Measurements from ENCODE around the gene GTF2I. TPM values are rescaled to one million over a fixed set of nuclear protein-coding genes. Genes with fewer than 3 reads are reported as not detected.
"Not testable (repeated sequence)": the region's sequence is repeated elsewhere in the genome, so short reads cannot be mapped to it uniquely, and the experiment has no call there.

GTF2I gene
- polyA plus RNA-seq, 3 donors, result 281 to 470 (median 427) TPM

GRCh38 chr7:74653686-74654181, 3.8 kb upstream of the GTF2I start:
- DNase-seq, result no peak

GRCh38 chr7:74654811-74655210, 2.7 kb upstream of the GTF2I start:
- no peak for DNase-seq

- peak; percentile 69 for DNase-seq
Measured at GRCh38 chr7:74655324-74655723, 2.2 kb upstream of the GTF2I start.

- no peak for DNase-seq
Measured at GRCh38 chr7:74655768-74656440, 1.6 kb upstream of the GTF2I start.

- DNase-seq, result peak; percentile 70
Measured at GRCh38 chr7:74656441-74656836, 1.1 kb upstream of the GTF2I start.

- peak; percentile 97 for DNase-seq
Measured at GRCh38 chr7:74656837-74657691, 454 bp upstream of the GTF2I start.

GRCh38 chr7:74658178-74659004, 873 bp downstream of the GTF2I start:
- DNase-seq, result peak; percentile 93

- not testable (repeated sequence) for DNase-seq
Measured at GRCh38 chr7:74660202-74660601, 2.7 kb downstream of the GTF2I start.

- DNase-seq, result not testable (repeated sequence)
Measured at GRCh38 chr7:74661836-74662794, 4.6 kb downstream of the GTF2I start.

- DNase-seq, result no peak
Measured at GRCh38 chr7:74665296-74665938, 7.9 kb downstream of the GTF2I start.

- not testable (repeated sequence) for DNase-seq
Measured at GRCh38 chr7:74667013-74667412, 9.5 kb downstream of the GTF2I start.

- DNase-seq, result not testable (repeated sequence)
Measured at GRCh38 chr7:74667520-74667919, 10.0 kb downstream of the GTF2I start.

- DNase-seq, result no peak
Measured at GRCh38 chr7:74671602-74672001, 14.1 kb downstream of the GTF2I start.

- no peak for DNase-seq
Measured at GRCh38 chr7:74672343-74672915, 14.9 kb downstream of the GTF2I start.

- DNase-seq, result no peak
Measured at GRCh38 chr7:74674166-74674565, 16.6 kb downstream of the GTF2I start.

GRCh38 chr7:74682829-74683228, 25.3 kb downstream of the GTF2I start:
- DNase-seq, result no peak

GRCh38 chr7:74683799-74684198, 26.3 kb downstream of the GTF2I start:
- DNase-seq, result no peak

- DNase-seq, result no peak
Measured at GRCh38 chr7:74684473-74684872, 27.0 kb downstream of the GTF2I start.

GRCh38 chr7:74684921-74685320, 27.4 kb downstream of the GTF2I start:
- no peak for DNase-seq

- DNase-seq, result no peak
Measured at GRCh38 chr7:74690474-74690873, 33.0 kb downstream of the GTF2I start.
